Measurements from ENCODE around the gene APOA4.

The APOA4 gene

DNA sequence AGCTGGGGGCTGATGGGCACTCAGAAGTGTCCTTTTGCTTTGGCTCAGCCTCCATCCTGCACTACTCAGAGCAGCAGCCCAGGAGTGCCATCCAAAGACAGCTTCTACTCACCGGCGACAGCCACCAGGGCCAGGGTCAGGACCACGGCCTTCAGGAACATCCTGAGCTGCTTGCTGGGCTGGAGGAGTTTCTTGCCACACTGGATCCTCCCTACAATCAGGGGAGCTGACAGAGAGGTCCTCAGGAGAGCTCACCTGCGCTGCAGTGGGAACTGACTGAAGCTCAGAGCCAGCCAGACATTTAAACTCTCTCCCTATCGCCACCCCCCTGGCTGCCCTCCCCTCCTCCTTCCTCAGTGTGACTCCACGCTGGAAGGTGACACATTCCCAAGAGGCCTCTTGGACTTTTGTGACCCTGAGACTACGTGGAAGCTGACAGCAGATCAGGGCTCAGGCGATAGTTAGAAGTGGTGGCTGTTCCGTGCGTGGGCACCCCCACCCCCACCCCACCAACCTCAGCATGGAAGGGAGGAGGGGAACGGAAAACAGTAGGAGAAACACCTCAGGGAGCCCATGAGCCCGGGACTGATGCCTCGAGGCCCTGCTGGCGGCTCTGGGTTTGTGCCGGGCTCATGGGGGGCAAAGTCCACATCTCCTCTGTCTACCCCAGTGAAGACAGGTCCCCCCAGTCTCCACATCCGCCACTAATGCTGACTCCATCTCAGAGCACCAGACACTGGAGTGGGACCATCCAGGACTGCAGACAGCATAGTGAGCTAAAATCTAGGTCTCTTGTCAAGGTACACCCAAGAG lies at the start of gene APOA4:
Gene APOA4, minus strand, starts transcription at position 274 of the 813 bp plus-strand sequence. Its CDS starts 113 bp downstream, at position 161.
- POLR2A ChIA-PET (ENCODE audit: low non-redundant PET): no interaction called here
- CTCF ChIA-PET: interaction anchor here (0.5 kb wide), 1 partner anchor 50 kb away, joined by 5 read pairs; no protein-coding TSS in a partner anchor
- H3K27ac ChIP-seq: no peak within 1 kb of the TSS
- no peak for DNase-seq (ENCODE audit: low spot score)
- TF ChIP-seq, protein P1, sequence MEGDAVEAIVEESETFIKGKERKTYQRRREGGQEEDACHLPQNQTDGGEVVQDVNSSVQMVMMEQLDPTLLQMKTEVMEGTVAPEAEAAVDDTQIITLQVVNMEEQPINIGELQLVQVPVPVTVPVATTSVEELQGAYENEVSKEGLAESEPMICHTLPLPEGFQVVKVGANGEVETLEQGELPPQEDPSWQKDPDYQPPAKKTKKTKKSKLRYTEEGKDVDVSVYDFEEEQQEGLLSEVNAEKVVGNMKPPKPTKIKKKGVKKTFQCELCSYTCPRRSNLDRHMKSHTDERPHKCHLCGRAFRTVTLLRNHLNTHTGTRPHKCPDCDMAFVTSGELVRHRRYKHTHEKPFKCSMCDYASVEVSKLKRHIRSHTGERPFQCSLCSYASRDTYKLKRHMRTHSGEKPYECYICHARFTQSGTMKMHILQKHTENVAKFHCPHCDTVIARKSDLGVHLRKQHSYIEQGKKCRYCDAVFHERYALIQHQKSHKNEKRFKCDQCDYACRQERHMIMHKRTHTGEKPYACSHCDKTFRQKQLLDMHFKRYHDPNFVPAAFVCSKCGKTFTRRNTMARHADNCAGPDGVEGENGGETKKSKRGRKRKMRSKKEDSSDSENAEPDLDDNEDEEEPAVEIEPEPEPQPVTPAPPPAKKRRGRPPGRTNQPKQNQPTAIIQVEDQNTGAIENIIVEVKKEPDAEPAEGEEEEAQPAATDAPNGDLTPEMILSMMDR (conservative IDR thresholded peaks at IDR 0.05; ENCODE audit: low read depth): no peak

GRCh38 chr11:116871248-116871647 lies 48.1 kb upstream of the APOA4 start:
- no peak overlapping the region for H3K27ac ChIP-seq
- POLR2A ChIA-PET (ENCODE audit: low non-redundant PET): no interaction called here
- DNase-seq (ENCODE audit: low spot score): peak; percentile 32
- TF ChIP-seq, protein P1 (conservative IDR thresholded peaks at IDR 0.05; ENCODE audit: low read depth): no peak
- CTCF ChIA-PET: no interaction called here

- CTCF ChIA-PET: no interaction called here
- no peak overlapping the region for H3K27ac ChIP-seq
Observed at GRCh38 chr11:116870054-116870453, 47.0 kb upstream of the APOA4 start.

DNA sequence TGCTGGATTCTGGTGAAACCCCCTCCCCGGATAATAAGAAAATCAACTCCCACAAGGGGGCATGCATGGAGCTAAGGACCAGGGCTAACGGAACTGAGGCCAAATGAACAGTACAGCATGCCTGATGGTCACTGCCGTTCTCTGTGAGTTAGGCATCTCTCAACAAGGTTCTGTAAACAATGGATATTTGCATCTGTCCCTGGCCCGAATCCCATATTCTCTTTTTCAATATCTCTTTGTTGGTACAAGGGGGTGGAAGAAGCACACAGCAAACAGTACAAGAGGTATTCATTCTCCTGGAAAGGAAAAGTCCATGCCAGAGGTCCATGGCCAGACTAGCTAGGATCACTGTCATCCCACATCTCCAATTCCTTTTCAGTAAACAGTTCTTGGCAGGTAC lies 46.5 kb upstream of the APOA4 start:
- TF ChIP-seq, protein P1 (conservative IDR thresholded peaks at IDR 0.05; ENCODE audit: low read depth): no peak
- DNase-seq (ENCODE audit: low spot score): no peak
- CTCF ChIA-PET: no interaction called here
- no peak overlapping the region for H3K27ac ChIP-seq
- POLR2A ChIA-PET (ENCODE audit: low non-redundant PET): no interaction called here

More at GRCh38 chr11:116870054-116870453, 47.0 kb upstream of the APOA4 start:
- POLR2A ChIA-PET (ENCODE audit: low non-redundant PET): no interaction called here
- DNase-seq (ENCODE audit: low spot score): no peak
- TF ChIP-seq, protein P1 (conservative IDR thresholded peaks at IDR 0.05; ENCODE audit: low read depth): no peak

- TF ChIP-seq, protein P1 (conservative IDR thresholded peaks at IDR 0.05; ENCODE audit: low read depth): no peak
- ChIA-PET CTCF (no interaction called here), POLR2A (ENCODE audit: low non-redundant PET) (no interaction called here)
- no peak overlapping the region for H3K27ac ChIP-seq
- DNase-seq (ENCODE audit: low spot score): no peak
Observed at GRCh38 chr11:116868066-116868465, 45.0 kb upstream of the APOA4 start.

DNA sequence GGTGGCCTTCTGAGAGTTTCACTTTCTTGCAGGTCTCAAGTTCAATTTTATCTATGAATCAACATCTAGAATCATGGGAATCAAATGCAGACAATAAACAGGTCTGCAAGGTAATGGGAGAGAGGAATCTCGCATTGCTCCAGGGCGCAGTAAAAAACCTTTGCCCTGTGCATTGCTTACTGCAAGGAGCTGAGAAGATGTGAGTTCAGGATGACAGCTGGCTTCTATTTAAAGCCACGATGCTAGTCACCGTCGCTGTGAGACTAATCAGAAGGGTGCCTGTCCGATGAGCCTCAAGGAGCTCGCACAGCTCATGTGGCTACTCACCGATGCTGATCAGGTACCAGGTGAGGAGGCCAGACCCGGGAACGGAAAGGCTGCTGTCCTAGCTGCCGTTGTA lies 44.5 kb upstream of the APOA4 start:
- H3K27ac ChIP-seq: no peak overlapping the region
- TF ChIP-seq, protein P1 (conservative IDR thresholded peaks at IDR 0.05; ENCODE audit: low read depth): no peak
- CTCF ChIA-PET: no interaction called here
- POLR2A ChIA-PET (ENCODE audit: low non-redundant PET): no interaction called here
- no peak for DNase-seq (ENCODE audit: low spot score)
